Stimulated activated CD8-positive, alpha-beta memory T cell treated with anti-CD3 and anti-CD28 coated beads, Interleukin-12 subunit alpha, Interleukin-12 subunit beta, amount 100 ng/mL, for 24 hours (primary cell): ENCODE measurements around the gene LYST.
"Not testable (repeated sequence)": the region's sequence is repeated elsewhere in the genome, so short reads cannot be mapped to it uniquely, and the experiment has no call there.

ENCODE experiments used
- DNase-seq: peaks from one replicate; pipeline ENCODE4 v3.0.0-alpha.2; 2020; ENCODE audit errors: extremely low read depth

The LYST gene

DNA sequence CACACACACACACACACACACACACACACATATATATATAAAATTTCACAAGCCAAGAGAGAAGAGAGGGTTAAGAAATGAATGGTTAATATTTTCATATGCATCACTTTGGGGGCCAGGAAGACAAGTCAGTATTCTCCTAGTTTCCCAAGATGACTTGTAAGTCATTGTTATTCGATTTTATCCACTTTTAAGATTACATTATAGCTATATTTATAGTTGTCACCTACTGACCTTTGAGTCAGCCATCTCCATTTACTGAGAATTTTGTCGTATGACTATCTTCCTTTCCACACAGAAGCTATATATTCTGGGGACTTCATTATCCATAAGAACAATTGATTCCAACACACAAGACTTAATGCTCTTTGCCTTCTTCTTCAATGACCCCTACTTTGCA lies 8.9 kb downstream of the LYST start:
- no peak for DNase-seq

DNA sequence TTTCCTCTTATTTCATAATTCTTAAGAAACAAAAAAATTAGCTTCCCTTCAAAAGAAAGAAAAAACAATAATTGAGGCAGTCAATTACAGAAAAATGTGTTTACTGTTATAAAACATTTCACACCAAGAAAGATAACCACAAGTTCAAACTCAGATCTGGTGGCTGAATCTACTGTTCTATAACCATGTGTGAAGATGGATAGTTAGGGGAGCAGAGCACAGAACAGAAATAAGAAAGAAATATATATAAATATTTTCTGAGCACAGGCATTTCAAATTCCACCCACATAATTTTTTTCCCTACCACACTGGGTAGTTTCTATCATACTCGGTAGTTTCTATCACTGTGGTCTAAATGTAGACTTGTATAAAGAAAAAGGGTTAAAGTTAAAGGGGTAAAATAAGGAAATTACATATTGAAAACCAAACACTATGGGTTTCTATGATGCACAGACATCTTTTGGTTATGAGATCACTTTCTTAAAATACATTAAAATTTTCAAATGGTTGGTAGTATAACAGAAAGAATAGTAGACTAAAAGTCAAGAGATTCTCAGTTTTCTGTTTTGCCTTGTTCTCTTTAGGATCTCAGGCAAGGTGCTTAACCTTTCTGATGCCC lies 10.8 kb downstream of the LYST start:
- no peak for DNase-seq

DNA sequence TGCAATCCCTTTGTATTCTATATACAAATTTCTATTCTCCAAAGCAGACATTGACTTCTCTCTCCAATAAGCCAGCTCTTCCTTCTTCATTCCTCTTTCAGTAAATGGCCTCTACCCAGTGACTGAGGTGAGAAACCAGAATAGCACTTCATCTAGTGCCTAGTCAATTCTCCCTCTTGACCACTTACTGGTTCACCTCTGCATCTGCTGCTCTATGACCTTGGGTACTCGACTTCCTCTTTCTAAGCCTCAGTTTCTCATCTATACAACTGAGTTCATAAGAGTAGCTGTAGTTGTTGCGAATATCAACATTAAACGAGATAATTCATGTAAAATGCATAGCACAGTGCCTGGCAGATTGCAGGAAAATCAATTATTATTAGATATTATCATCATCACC lies 12.4 kb downstream of the LYST start:
- DNase-seq: no peak

DNA sequence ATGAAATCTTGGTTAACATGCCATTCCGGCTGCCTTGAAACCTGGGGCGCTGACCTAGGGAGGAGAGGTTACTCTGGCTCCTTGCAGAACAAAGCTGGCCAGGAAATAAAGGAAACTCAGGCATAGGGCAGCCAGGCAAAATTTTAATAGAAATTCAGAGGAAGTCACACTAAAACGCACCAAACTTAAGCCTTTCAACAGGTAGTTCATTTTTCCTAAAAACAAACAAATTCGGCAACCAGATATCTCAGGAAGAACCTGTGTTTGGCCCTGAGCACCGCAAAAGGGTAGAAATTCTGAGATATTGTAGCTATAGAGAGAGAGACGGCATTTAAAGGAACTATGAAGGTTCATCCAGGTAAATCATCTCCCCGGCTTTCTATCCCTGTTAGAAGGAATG lies 13.1 kb downstream of the LYST start:
- no peak for DNase-seq

DNA sequence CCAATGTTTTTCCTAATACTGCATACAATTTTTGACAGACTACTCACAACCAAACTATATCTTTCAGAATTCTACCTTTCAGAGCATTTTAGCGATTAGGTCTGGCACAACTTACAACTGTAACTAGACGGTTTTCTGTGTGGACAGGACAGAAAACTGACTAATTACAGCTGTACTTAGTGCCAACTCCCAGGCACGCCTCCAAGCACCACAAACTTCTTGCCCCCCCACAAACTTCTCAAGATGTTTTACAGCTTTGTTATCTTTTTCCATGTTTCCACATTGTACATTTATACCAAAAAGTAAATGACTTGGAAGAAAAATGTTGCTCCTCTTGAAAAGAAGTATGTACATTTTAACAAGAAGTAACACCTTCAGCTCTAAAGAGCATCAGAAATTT lies 13.8 kb downstream of the LYST start:
- DNase-seq: no peak

DNA sequence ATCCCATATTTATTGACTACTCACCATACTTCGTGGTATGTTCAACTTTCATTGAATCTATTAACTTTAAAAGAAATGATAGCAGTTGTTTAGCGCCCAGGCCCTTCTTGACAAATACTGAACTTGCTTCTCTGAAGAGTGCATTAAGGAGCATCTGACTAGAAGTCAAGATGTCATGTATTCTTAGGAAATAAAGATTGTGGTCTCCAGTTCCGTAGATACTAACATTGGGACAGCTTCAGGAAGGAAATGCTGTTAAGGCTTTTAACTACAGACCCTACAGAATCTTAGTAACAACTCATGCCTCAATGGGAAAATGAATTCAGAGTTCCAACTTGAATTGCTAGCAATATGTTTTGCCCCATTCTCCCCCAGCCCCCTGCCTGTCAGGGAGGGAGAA lies 14.8 kb downstream of the LYST start:
- no peak for DNase-seq

DNA sequence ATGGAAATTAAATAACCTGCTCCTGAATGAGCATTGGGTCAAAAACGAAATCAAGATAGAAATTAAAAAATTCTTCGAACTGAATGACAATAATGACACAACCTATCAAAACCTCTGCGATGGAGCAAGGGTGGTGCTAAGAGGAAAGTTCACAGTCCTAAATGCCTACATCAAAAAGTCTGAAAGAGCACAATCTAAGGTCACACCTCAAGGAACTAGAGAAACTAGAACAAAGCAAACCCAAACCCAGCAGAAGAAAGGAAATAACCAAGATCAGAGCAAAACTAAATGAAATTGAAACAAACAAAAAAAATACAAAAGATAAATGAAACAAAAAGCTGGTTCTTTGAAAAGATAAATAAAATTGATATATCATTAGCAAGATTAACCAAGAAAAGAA lies 18.5 kb downstream of the LYST start:
- not testable (repeated sequence) for DNase-seq

DNA sequence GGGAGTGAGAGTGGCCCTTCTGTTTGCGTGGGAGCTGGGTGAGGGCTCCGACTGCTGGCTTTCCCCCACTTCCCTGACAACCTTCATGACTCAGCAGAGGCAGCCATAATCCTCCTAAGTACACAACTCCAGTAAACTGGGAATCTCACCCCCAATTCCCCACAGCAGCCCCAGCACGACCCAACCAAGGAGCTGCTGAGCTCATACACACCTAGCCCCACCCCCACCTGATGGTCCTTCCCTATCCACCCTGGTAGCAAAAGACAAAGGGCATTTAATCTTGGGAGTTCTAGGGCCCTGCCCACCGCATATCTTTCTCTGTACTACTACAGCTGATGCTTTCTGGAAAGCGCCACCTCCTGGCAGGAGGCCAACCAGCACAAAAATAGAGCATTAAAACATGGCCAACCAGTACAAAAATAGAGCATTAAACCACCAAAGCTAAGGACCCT lies 21.0 kb downstream of the LYST start:
- not testable (repeated sequence) for DNase-seq

DNA sequence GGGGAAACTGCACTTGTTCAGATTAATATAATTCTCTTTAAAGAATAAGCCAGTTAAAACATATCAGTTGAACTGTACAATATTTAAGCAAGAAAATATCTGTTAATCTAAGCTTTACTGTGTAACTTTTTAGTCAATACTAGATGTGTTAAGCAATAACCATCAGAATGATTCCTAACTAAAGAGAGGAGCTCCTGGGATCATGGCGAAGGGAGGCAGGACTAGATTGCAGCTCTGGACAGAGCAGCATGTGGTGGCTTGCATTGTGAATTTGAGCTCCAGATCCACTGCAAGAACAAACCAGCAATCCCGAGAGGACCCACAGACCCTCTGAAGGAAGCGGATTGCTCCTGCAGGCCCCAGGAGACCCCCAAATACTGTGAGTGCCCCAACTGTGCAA lies 21.9 kb downstream of the LYST start:
- DNase-seq: no peak

DNA sequence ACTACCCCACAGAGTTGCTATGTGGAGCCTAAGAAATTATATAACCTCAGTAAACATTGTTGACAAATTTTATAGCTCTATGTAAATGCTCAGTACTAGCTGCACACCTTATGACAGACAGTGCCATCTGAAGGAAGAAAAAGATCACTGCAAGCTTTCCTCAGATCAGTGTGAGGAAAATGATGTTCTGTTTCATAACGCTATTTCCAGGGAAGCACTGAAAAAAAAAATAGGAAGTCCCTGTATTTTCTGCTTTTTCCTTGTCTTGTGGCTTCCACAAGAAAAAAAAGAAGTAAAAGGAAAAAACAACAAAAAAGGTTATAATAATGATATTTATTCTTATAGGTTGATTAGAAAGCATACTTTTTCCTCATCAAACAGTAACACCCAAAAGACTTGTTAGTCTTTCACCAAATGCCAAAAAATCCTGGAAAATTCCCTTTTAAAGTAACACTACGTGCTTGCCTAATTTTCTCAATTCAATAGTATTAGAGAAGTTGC lies 23.2 kb downstream of the LYST start:
- no peak for DNase-seq

DNA sequence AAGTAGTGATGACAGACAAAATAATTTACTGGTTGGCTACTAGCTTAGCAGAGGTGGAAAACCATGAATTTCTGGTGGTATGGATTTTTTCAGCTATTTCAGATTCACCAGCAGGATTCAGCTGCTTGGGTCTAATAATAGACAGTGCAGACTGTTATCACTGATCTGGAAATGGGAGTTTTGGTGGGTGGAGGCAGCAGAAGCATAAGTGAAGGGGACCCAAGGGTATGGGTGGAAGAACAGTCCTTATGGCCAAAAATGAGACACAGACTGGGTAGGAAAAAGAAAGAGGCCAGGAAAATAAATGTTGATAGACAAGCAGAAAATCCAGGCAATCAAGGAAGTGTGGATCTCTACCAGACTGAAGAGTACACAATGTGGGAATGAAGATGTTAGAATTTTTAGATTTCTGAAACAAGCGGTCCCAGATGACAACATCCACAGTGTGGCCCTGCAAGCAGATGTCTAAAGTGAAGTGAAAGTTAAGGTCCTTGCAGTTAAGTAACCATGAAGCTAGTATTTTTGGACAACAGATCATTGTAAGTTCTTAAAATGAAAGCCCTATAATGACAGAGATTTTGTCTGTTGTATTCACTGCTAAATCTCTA lies 24.7 kb downstream of the LYST start:
- no peak for DNase-seq

DNA sequence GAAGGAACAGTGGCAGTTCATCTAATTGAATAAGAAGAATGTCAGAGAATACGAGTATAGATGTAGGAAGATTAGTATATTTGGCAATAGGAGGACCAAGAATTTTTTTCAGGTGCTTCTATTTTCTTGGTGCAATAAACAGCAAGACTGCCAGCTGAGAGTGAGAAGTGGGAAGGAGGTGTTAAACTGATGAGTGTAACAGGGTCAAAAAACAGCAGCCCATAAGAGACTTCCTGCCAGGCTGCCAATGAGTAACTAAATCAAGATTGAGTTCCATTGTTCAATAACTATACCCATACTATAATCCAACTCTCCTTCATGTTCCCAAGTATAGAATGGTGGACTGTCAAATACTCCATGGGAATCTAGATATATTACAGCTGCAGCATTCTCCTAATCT lies 28.7 kb downstream of the LYST start:
- no peak for DNase-seq

DNA sequence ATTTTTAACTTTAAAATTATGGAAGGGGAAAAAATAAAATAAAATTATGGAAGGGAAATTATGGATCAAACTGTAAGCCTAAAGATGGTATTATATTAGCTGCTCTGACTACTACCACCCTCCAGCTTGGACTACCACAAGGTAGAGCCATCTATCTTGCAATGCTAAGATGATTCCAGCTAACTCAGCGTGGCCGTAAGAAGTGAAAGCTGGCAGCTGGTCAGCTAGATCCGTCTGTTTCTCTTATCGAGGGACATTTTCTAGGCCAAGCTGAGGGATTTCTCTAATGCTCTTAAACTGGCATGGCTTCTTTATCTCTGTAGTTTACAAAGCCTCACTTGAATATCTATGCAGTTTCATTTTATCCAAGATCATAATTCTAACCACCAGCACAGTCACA lies 31.5 kb downstream of the LYST start:
- no peak for DNase-seq

DNA sequence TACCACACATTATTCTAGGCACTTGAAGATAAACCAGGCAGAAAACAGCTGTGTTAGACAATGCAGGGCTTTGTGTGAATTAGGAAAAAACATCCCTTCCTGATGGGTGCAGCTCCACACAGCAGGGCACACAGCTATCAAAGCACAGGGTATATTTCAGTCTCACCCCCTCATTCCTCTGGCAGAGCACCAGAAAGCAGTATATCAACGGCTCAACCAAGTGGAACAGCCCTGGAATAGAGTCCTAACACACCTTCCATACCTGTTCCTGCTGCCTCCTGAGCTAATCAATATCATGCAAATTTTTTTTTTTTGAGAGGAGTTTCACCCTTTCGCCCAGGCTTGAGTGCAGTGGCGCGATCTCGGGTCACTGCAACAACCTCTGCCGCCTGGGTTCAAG lies 32.1 kb downstream of the LYST start:
- no peak for DNase-seq

DNA sequence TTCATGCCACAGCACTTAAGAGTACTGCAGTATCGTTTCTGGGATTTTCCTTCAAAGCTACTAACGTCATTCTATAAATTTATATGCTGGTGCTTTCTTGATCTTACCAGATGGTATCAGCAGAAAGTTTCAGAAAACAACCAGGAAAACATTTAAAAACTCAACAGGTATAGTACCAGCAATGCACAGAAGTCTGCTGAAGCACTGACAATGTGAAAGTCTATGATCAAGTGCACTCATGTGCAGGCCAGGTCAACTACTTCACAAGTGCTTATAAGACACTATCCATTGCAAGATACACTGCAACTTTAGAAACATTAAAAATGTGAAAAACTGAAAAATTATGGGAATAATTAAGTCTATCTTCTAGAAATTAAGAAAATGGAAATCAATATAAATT lies 34.7 kb downstream of the LYST start:
- DNase-seq: no peak

DNA sequence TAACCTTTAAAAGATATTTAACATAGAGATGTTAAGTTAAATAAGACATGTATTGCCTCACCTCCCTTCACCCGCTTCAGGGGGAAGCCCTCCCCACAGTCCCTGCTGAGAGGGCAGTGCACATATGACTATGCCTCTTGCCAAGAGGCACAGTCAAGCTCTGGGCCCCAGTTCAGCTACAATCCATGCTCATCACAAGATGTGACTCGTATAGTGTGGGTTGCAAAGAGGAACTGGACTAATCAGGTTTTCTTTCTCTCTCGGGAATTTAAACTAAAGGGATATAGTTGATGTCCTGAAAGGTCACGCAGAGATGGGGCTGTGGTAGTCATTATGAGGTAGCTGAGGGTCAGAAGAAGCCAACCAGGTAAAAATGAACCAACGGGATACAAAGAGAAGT lies 35.6 kb downstream of the LYST start:
- peak; percentile 2 for DNase-seq

DNA sequence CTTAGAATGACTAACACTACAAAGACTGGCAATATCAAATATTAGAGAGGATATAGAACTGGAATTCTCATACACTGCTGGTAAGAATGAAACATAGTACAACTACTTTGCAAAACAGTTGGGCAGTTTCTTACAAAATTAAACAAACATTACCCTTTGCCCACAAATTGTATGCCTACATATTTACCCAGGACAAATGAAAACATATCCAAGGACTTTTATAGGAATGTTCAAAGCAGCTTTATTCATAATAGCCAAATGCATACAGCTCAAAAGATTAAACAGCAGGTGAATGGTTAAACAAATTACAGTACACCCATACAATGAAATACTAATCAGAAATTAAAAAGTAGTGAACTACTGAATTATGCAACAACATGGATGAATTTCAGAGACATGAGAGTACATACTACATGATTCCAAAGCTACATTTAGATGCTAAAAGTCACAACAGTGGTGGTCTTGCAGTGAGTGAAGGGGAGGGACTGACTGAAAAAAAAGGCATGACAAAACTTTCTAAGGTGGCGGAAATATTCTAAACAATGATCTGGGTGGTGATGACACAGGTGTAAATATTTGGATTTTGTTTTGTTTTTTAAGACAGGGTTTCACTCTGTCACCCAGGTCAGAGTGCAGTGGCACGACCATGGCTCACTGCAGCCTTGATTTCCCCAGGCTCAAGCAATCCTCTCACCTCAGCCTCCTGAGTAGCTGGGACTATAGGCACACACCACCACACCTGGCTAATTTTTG lies 40.4 kb downstream of the LYST start:
- DNase-seq: no peak

DNA sequence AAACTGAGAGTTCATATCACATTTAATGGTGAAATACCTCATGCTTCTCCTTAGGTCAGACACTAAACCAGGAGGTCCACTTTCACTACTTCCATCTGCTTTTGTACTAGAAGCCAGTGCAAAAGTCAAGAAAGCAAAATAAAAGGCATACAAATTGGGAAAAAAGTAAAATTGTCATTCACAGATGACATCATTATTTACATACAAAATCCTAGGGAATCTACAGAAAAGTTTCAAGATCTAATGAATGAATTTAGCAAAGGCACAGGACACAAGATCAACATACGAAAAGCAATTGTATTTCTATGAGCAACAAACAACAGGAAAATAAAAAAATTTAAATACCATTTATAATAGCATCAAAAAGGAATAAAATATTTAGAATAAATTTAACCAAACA lies 41.5 kb downstream of the LYST start:
- DNase-seq: no peak

DNA sequence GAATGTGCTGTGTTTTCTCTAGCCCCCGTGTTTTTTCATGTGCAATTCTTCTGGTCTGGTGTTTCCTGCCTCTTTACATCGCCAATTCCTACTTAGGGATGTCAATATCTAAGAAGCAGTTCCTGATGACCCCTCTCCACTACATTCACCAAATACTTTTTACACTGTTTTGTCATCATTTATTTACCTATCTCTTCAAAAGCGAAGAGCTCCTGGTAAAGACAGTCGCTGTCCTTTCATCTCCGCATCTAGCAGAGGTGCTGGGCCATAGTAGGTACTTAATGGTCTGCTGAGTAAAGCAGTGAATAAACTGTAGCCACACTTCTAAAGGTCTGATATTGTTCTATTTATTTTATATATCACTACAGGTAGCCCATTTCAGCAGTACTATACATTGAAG lies 43.0 kb downstream of the LYST start:
- no peak for DNase-seq

DNA sequence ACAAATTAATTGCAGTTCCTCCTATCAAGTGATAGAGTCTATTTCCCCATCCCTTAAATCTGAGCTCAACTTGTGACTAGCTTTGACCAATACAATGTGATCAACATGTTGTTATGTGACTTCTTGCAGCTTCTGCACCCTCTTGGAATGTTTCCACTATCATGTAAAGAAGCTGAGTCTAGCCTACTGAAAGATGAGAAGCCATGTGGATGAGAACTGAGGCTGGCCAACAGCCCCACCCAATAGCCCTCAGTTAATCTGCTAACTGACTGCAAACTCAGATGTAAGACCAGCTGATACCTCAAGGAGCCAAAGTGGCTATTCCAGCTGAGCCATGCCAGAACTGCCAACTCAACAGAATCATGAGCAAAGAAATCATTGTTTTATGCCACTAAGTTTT lies 44.0 kb downstream of the LYST start:
- DNase-seq: no peak

DNA sequence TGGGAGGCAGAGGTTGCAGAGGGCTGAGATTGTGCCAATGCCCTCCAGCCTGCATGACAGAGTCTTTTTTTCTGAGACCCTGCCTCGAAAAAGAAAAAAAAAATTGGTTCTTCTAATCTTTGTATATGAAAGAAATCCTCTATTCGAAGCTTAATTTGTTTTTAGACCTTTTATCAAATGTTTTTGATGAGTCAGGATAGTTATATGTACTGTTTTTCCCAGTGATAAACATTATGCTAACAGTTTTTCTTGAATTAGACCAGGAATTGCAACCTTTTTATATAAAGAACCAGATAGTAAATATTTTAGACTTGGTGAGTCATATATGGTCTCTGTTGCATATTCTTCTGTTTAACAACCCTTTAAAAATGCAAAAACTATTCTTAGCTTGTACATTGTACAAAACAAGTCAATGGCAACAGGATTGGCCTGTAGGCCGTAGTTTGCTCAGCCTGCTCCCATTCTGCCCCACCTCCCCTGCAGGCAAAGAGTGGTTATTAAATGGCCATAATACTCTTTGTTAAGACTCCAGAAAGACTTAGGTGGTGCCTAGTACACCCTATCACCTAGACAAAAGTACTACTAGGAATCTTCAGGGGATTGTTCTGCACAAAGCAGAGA lies 45.2 kb downstream of the LYST start:
- DNase-seq: no peak

DNA sequence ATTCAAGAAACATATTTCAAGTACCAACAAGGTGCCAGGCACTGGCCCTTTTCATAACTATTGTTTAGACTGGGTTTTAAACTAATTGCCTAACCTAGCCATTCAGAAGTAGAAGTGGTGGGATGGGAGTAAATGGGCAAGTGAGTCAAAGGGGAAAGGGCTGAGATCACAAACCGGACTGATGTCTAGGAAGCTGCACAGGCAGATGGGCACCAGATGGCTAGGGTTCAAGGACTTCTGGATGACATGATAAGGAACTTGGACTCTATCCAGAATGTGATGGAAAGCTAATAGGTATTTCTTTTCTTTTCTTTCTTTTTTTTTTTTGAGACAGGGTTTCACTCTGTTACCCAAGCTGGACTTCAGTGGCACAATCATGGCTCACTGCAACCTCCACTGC lies 46.6 kb downstream of the LYST start:
- no peak for DNase-seq

DNA sequence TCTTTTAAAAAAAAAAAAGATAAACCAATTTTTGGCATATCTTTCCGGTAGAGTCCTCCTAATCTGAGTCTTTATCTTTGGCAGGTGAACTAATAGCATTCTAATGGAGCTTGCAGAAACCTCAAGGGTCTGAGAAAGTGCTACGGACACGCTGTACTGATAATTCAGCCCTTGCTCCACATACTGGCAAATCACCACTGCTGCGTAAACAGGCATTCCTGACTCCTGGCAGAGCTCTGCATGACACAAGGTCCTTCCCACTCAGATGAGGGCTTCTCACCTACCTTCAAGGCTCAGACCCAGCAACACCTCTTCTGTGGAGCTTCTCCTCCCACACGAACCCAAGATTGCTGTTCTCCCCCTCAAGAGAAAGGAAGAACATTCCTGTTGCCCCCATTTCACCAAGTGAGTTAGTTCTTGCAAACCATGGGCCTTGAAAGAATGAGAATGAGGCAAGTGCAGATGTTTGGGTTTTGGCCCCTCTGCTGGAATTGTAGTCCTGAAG lies 48.0 kb downstream of the LYST start:
- no peak for DNase-seq
